ENCODE measurements around the gene DENND2C.
A peak's percentile ranks its signal among the peaks of the same experiment; 100 is the strongest.

DENND2C gene

GRCh38 chr1:114669562-114670082, at the start of gene DENND2C:
TSS of gene DENND2C (minus strand) at chr1:114670049. CDS start at chr1:114625984, 44,065 bp downstream.
- DNase-seq = no peak

GRCh38 chr1:114719424-114719787, 49.6 kb upstream of the DENND2C start:
- no peak for DNase-seq

GRCh38 chr1:114718661-114719423, 49.0 kb upstream of the DENND2C start:
- no peak for DNase-seq

GRCh38 chr1:114716304-114717170, 46.7 kb upstream of the DENND2C start, which contains the start of gene NRAS:
TSS of gene NRAS (minus strand) at chr1:114716771. CDS start at chr1:114716160, 611 bp downstream.
- peak; percentile 65 for DNase-seq

GRCh38 chr1:114715952-114716303, 46.1 kb upstream of the DENND2C start:
- no peak for DNase-seq

- no peak for DNase-seq
Measured at GRCh38 chr1:114712977-114713376, 43.1 kb upstream of the DENND2C start.

- no peak for DNase-seq
Measured at GRCh38 chr1:114710360-114710759, 40.5 kb upstream of the DENND2C start.

- no peak for DNase-seq
Measured at GRCh38 chr1:114707604-114708003, 37.8 kb upstream of the DENND2C start.

GRCh38 chr1:114703242-114703641, 33.4 kb upstream of the DENND2C start:
- DNase-seq = no peak

- DNase-seq = no peak
Measured at GRCh38 chr1:114702737-114703136, 32.9 kb upstream of the DENND2C start.

- DNase-seq = no peak
Measured at GRCh38 chr1:114701931-114702330, 32.1 kb upstream of the DENND2C start.

GRCh38 chr1:114700036-114700600, 30.3 kb upstream of the DENND2C start:
- no peak for DNase-seq

- no peak for DNase-seq
Measured at GRCh38 chr1:114696810-114697209, 27.0 kb upstream of the DENND2C start.

- no peak for DNase-seq
Measured at GRCh38 chr1:114695430-114696058, 25.7 kb upstream of the DENND2C start, which contains the start of gene AMPD1. TSS of gene AMPD1 (minus strand) at chr1:114695546. CDS start at chr1:114695471, 75 bp downstream.

- DNase-seq = no peak
Measured at GRCh38 chr1:114694540-114695310, 24.9 kb upstream of the DENND2C start.

GRCh38 chr1:114692947-114693346, 23.1 kb upstream of the DENND2C start:
- no peak for DNase-seq

GRCh38 chr1:114691061-114691460, 21.2 kb upstream of the DENND2C start:
- DNase-seq = no peak

GRCh38 chr1:114690148-114690547, 20.3 kb upstream of the DENND2C start:
- DNase-seq = no peak

GRCh38 chr1:114688526-114688925, 18.7 kb upstream of the DENND2C start:
- DNase-seq = no peak

GRCh38 chr1:114685851-114686250, 16.0 kb upstream of the DENND2C start:
- no peak for DNase-seq

GRCh38 chr1:114677691-114678090, 7.8 kb upstream of the DENND2C start:
- DNase-seq = no peak

GRCh38 chr1:114676115-114676514, 6.3 kb upstream of the DENND2C start:
- no peak for DNase-seq
